GM19463 (cell line): Measurements from ENCODE around the gene RPS5.
"Not testable (repeated sequence)": the region's sequence is repeated elsewhere in the genome, so short reads cannot be mapped to it uniquely, and the experiment has no call there.

Experiments
- ATAC-seq: cut with Tn5 transposase; IDR thresholded peaks from one replicate; pipeline ENCODE4 v1.9.1; 2021; ENCODE audit warnings: mild to moderate bottlenecking, moderate library complexity; ENCODE audit not compliant: unreplicated experiment

Gene RPS5

GRCh38 chr19:58403920-58404478 is 16.9 kb downstream of the RPS5 start:
- not testable (repeated sequence) for ATAC-seq

GRCh38 chr19:58406818-58407657 is 20.0 kb downstream of the RPS5 start:
- no peak for ATAC-seq

- no peak for ATAC-seq
These were observed 20.6 kb downstream of the RPS5 start for GRCh38 chr19:58407658-58408151.

- peak; percentile 93 for ATAC-seq
These were observed 21.3 kb downstream of the RPS5 start, which contains the start of gene ZNF584 for GRCh38 chr19:58408152-58409009. Gene ZNF584, plus strand, starts transcription at chr19:58408649. Its CDS starts 499 bp downstream, at chr19:58409148.

GRCh38 chr19:58409010-58409790 is 22.1 kb downstream of the RPS5 start:
- no peak for ATAC-seq

- no peak for ATAC-seq
These were observed 29.5 kb downstream of the RPS5 start for GRCh38 chr19:58416604-58417003.

- ATAC-seq: no peak
These were observed 30.0 kb downstream of the RPS5 start for GRCh38 chr19:58417071-58417470.

GRCh38 chr19:58428617-58429016 is 41.5 kb downstream of the RPS5 start:
- no peak for ATAC-seq

GRCh38 chr19:58429745-58430144 is 42.7 kb downstream of the RPS5 start:
- ATAC-seq: no peak

- no peak for ATAC-seq
These were observed 47.1 kb downstream of the RPS5 start for GRCh38 chr19:58434217-58434616.

GRCh38 chr19:58439576-58440554 is 52.8 kb downstream of the RPS5 start, which contains the start of gene ZNF132:
Gene ZNF132, minus strand, starts transcription at chr19:58440153. Its CDS starts 332 bp downstream, at chr19:58439821.
- ATAC-seq: peak; percentile 95

- no peak for ATAC-seq
These were observed 53.5 kb downstream of the RPS5 start for GRCh38 chr19:58440556-58440955.

GRCh38 chr19:58442986-58443385 is 55.9 kb downstream of the RPS5 start:
- not testable (repeated sequence) for ATAC-seq
